Measurements from ENCODE around the gene AP1S3.
"Not testable (repeated sequence)": the region's sequence is repeated elsewhere in the genome, so short reads cannot be mapped to it uniquely, and the experiment has no call there.

AP1S3 gene

DNA sequence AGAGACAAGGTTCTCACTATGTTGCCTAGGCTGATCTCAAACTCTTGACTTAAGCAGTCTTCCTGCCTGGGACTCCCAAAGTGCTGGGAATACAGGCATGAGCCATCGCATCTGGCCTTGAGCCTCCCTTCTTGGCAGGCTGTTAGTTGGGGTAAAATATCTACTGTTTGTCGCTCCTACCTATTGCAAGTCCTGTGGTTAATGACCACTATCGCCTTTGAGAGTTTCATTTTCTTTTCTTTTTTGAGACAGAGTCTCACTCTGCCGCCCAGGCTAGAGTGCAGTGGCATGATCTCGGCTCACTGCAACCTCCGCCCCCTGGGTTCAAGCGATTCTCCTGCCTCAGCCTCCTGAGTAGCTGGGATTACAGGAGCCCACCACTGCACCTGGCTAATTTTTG, 75.6 kb downstream of the AP1S3 start:
- not testable (repeated sequence) for DNase-seq (ENCODE audit: low read depth in 3 of 3, low spot score in 1 of 3)

DNA sequence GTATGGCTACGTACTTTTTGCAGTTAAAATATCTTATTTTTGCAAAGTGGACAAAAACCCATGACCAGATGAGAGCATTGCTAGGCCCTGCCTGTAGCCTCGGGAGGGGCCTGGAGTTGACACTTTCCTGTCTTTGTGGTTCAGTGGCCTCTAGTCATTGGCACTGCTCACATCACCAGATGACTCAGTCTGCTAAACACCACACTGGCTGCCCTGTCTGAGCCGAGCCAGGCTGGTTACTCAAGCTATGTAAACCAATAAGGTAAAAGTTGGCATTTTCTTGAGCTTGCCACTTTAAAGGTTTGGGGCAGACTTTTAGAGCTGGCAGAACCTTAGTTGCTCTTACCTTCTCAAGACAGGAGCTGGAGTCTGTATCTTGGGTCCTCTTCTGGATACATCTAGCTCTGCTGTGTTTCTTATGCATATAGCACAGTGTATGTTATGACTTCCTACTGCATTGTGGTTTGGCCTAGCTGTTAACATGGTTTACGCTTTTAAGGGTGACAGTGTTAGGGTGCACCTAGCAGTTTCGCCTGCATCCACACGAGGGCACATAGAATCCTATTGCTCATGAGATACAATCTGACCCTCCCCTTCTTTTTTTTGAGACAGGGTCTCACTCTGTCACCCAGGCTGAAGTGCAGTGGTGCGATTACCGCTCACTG, 76.4 kb downstream of the AP1S3 start:
- peak in 1 of 3 donors; percentile 9 for DNase-seq (ENCODE audit: low read depth in 3 of 3, low spot score in 1 of 3)

DNA sequence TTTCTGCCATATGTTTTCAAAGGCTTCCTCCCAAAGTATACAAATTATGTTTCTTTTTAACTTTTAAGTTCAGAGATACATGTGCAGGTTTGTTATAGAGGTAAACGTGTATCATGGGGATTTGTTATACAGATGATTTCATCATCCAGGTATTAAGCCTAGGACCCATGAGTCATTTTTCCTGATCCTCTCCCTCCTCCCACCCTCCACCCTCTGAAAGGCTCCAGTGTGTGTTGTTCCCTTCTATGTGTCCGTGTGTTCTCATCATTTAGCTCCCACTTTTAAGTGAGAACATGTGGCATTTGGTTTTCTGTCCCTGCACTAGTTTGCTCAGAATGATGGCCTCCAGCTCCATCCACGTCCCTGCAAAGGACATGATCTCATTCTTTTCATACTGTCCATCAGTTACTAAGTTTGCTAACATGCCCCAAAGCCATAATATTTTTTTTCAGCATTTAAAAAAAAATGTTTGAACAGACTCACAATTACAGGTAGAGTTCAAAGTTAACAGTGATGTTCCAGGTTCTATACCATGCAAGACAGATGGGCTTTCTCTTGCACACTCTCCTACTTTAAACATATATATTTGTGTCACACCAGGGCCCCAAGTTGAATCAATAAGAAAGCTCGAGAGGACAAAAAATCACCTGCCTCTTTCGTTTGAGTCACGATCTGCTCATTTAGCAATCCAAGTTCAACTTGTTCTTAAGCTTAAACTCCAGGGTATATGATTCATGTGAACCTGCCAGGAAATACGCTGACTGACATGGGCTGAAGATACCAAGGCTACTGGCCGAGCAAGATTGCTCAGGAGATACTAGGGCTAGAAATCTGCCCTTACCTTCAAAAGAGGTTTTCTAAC, 77.6 kb downstream of the AP1S3 start:
- no peak for DNase-seq (ENCODE audit: low read depth in 3 of 3, low spot score in 1 of 3)

DNA sequence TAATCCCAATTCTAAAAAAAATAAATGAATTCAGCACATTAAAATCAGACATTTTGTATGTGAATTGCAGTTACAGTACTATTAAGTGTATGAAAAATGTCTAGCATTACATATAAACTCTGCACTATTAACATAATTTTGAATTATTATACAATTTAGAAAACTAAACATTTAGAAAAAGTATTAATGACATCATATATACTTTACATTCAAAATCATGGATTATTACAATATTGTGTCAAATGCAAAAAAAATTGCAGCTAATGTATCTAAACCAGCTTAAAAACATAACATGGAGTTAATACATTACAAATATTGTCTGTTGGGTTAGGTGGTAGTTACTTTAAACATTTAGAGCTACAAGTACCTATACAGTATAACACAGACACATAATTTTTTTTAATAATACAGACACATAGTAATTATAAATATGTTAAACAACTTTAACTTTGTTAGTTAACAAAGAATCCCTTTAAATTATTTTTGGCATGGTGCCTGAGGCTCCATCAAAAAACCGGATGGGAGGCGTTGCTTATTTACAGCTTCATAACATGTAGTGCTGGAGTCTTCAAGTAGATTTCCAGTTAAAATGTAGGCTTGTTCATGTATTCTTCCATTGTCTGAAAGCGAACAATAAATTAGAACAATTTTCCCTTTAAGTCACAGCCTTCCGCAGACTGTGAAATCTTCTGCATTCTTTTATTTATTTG, 79.1 kb downstream of the AP1S3 start:
- no peak for DNase-seq (ENCODE audit: low read depth in 3 of 3, low spot score in 1 of 3)

DNA sequence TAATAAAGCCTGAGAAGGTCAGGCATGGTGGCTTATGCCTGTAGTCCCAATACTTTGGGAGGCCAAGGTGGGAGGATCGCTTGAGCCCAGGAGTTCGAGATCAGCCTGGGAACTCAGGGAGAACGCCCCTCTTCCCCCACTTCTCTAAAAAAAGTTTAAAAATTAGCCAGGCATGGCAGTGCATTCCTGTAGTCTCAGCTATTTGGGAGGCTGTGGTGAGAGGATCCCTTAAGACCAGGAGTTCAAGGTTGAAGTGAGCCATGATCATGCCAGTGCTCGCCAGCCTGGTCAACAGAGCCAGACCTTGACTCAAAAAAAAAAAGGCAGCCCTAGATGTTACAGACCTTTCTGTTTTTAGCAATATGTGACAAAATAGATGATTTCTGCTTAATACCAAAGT, 83.4 kb downstream of the AP1S3 start:
- DNase-seq (ENCODE audit: low read depth in 3 of 3, low spot score in 1 of 3): no peak

DNA sequence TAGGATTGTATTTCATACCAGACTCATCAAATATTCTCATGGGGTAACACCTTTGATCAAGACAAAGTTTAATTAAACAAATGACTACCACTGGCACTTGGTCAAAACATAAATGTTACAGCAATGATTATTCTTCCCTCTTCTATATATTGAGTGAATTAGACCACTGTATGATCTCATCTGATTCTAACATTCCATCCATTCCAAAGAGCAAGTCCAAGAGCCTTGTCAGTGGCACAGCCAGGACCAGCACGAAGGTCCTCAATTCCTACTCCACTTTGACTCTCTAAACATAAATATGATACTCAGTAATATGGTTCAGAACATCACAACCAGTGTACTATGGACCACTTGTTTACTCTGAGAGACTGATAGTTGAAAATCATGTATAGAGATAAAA, 86.4 kb downstream of the AP1S3 start:
- DNase-seq (ENCODE audit: low read depth in 3 of 3, low spot score in 1 of 3): no peak

DNA sequence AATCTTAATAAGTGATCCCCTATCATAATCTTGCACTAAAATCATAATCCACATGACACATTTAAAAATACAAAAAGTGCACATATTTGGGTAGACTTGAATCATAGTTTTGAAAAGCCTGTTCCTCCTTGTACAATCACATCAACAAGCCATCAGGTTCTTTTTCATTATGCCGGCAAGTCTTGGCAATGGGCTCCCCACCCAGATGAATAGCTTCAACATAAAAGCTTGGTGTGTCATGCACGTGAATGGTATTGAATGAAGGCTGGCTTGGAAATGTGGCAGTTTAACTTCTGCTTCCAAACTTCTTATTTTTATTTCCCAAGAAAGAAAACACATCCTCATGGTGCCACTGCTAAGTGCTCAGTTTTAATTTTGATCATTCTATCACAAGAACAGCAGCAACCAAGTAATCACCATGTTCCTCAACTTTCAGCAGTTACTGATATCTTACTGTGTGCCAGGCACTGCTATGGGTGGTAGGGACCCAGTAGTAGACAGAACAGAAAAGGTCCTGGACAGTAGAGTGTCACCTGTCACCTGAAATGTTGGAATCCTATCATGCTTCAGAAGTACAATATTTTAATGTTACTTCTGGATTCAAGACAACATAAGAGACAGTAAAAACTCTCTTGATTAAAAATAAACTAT, 89.9 kb downstream of the AP1S3 start:
- no peak for DNase-seq (ENCODE audit: low read depth in 3 of 3, low spot score in 1 of 3)

DNA sequence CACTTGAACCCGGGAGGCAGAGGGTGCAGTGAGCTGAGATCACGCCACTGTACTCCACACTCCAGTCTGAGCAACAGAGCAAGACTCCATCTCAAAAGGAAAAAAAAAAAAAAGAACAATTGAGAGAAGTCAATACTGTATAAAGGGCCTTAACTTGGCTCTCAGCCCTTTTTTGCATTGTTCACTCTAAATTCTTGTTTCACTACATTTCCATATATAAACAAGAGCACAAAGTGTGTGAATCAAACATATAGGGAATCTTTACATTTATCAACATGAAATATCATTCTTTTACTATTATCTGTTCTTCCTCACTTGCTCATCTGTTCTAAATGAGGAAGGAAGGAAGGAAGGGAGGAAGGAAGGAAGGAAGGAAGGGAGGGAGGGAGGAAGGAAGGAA, 90.8 kb downstream of the AP1S3 start:
- no peak for DNase-seq (ENCODE audit: low read depth in 3 of 3, low spot score in 1 of 3)

DNA sequence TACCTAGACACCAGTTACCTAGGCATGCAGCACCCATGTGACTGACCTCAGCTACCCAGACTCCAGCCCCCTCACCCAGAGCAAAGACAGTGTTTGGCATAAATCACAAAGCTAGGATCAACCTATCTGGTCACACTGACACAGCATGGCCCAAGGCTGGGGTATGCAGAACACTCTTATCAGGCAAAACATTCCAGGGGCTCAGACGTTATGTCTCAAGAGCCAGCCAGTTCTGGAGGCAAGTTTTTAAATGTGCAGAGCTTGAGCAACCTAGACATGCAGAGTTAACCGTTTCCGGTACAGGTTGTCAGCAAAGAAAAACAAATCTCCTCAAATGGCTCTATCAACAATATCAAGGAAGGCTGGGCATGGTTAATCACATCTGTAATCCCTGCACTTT, 92.8 kb downstream of the AP1S3 start:
- no peak for DNase-seq (ENCODE audit: low read depth in 3 of 3, low spot score in 1 of 3)

DNA sequence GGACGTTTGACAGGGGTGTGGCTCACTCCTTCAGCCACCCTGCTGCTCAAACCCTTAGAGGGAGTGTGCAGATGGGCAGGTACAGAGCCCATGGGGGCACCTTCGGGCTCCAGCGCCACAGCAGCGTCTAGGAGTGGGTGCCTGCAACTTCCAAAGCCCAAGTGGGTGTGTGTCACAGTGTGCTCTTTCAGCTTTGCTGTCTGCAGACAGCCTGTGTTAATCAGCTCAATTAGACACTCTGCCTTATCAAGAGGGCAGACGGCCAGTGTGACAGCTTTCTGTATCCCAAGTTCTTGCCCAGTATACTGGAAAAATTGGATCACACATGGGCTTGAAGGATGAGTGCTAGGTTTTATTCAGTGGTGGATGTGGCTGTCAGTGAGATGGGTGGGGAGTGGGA, 96.7 kb downstream of the AP1S3 start:
- no peak for DNase-seq (ENCODE audit: low read depth in 3 of 3, low spot score in 1 of 3)

DNA sequence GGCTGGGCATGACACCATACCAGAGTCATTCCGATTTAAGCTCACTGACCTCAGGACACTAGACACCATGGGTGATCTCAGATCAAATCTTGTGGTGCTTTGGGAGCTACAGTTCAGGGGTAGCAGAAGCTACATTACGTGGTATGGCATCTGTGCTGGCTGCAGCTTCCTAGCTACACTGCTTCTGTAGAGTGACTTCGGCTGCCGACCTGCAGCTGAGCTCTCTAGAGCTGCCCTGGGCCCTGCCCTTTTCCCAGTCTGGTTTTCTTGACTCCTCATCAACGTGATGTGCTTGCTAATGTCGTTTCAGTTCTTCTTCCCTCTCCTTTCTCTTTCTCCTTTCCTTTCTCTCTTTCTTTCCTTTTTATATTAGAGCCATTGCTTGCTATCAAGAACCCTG, 100.2 kb downstream of the AP1S3 start:
- DNase-seq (ENCODE audit: low read depth in 3 of 3, low spot score in 1 of 3): no peak

DNA sequence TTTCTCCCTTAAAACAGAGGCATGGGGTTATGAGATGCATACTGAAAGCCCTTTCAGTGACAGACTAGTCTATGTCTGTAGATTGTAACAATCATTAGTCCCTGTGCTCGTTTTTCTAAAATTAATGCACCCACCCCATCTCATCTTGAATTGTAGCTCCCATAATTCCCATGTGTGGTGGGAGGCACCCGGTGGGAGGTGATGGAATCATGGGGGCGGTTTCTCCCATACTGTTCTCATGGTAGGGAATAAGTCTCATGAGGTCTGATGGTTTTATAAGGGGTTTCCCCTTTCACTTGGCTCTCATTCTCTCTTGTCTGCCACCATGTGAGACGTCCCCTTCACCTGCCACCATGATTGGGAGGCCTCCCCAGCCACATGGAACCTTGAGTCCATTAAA, 100.9 kb downstream of the AP1S3 start:
- no peak for DNase-seq (ENCODE audit: low read depth in 3 of 3, low spot score in 1 of 3)

DNA sequence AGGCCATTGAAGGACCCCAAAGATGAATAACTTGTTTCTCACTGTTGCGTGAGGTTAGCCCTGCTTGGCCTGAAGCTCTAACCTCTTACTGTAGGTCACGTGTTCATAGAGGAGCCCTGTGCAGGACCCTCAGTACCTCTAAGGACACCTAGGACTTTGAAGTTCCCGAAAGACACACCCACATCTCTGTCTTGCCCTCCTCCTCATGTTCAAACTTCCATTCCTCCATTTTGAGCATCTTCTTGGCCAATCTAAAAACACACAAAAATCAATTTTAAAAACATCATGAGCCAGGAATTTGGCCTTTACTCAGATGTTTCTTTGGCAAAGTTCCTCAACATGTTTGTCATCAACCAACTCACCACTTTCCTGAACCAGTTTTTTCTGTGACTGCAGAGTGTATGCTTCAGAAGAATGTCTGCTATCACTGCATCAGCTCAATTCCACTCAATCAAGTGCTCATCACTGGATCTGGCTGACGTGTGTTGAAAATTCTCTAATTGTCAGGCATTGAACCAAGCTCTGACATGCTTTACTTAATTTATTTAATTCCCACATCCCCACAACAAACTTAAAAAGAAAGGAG, 101.6 kb downstream of the AP1S3 start:
- DNase-seq (ENCODE audit: low read depth in 3 of 3, low spot score in 1 of 3): no peak

DNA sequence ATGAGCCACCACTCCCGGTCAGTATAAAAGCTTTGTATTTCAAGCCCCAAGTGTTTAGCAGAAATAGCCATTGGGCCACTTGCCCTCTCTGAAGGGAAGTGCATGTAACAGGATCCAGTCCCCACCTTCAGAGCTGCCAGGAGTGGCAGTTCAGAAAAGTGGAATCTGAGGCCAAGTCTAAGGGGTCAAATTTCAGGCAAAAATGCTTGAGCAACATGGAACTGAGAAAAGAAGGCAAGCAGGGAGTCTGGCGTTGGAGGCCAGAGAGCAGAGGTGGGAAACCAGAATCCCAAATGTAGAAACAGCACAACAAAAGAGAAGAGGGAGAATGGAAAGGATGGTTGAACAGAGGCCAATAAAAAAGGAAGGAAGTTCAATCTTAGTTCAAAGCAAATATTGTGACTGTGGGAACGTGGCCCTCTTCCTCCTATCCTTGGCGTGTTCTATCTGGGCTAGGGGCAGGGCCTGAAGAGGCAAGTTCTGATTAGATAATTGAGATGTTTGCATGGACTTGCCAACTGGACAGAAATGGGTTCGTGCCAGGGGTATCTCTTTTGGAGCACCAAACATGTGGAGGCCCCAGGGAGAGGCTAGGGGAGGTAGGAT, 102.2 kb downstream of the AP1S3 start:
- DNase-seq (ENCODE audit: low read depth in 3 of 3, low spot score in 1 of 3): no peak

DNA sequence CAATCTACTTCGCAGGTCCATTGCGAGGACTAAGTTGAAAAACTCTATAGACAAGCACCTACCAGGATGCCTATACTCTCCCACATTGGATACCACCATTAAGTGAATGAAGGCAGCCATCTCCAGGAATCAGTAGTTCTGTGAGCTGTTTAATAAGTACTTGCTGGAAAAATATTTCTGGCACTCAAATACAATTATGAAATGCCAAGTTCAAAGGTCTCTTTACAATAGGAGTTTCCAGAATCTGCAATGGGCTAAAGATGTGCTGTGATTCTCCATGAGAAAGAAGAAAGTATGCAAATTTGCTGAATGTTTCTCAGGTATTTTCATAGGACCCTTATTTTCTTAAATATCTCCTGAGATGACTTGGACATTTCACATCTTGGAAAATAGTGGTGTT, 103.0 kb downstream of the AP1S3 start:
- DNase-seq (ENCODE audit: low read depth in 3 of 3, low spot score in 1 of 3): no peak

DNA sequence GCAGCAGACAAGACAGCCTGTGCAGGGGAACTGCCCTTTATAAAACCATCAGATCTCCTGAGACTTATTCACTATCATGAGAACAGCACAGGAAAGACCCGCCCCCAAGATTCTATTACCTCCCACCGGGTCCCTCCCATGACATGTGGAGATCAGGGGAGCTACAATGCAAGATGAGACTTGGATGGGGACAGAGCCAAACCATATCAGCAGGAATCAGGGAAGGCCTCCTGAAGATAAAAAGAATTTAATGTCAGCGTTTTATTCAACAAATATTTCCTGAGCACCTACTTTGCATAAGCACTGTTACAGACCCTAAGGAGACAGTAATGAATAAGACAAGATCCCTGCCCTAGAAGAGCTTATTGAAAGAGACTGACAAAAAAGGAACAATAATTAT, 105.0 kb downstream of the AP1S3 start:
- no peak for DNase-seq (ENCODE audit: low read depth in 3 of 3, low spot score in 1 of 3)

DNA sequence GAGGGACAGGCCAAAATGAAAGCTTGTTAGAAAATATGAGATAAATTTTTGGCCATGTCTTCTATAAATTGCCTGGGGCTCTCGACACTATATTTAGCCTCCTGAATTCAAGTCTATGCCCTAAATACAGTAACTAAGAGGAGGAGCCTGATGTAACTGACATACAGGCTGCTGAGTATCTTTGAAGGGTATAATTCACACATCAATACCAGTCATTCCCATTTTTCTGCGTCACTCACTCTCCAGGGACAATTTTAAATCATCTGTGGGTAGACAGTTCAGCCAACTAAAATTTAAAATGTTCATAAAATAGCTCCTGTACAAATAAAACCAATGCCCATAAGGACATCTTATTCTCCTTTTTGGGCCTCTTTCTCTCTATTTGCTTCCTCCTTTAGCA, 105.9 kb downstream of the AP1S3 start:
- no peak for DNase-seq (ENCODE audit: low read depth in 3 of 3, low spot score in 1 of 3)

DNA sequence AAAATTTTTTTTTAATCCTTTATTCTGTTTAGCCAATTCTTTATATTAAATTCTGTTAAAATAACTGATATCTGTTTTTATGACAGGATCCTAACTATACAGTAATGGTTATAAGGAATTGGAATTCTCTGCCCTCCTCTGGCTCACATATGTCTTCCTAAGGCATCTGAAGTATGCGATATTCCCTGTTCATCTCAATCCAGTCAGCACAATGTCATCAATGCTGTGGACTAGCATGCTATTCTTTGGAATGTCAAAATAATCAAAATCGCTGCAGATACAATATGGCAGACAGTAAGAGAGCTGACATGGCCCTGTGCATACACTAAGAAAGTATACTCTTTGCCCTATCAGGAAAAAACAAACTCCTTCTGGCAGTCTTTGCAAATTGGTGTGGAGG, 107.6 kb downstream of the AP1S3 start:
- no peak for DNase-seq (ENCODE audit: low read depth in 3 of 3, low spot score in 1 of 3)

DNA sequence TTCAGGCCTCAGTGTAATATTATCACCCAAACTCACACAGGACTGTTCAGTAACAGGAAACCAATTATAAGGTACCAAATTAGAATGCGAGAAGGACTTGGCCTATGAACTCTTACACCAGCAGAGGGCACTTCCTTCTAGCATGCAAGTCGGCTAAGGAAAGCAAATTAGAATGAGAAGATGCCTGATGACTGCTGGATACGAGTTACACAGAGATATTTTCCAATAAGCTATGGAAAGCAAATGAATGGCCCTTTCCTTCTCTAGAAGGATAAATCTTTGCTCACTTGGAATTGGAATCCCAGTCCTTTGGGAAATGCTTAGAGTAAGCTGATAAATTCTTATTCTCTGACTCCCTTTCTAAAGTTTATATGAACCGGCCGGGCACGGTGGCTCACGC, 109.8 kb downstream of the AP1S3 start:
- no peak for DNase-seq (ENCODE audit: low read depth in 3 of 3, low spot score in 1 of 3)

DNA sequence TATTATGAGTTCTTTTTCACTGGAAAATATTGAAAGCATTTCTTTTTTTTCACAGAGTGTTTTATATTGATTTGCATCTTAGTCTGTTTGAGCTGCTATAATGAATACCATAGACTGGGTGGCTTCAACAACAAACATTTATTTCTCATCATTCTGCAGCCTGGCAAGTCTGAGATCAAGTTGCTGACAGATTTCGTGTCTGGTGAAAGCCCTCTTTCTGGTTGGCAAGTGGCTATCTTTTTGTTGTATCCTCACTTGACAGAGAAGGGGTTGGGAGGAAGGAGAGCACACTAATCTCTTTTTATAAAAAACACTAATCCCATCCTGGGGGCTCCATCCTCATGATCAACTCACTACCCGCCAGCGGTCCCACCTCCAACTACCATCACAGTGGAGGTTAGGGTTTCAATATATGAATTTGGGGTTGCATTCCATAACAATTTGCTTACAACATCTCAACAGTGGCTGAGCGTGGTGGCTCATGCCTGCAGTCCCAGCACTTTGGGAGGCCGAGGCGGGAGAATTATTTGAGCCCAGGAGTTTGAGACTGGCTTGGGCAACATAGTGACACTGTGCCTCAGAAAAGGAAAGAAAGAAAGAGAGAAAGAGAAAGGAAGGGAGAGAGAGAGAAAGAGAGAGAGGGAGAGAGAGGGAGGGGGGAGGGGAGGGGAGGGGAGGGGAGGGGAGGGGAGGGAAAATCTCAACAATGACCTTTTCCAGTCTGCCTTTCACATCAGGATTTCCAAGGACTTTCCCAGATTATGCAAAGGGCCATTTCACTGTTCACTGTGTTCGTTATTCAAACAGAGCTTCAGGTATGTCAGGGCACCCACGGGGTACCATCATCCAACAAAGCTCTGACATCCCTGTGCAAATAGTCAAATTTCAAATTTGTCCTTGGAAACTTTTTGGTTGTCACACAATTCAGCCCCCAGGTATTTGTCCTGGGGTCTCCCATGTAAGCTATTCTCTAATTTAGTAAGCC, 111.1 kb downstream of the AP1S3 start:
- DNase-seq (ENCODE audit: low read depth in 3 of 3, low spot score in 1 of 3): no peak
